Mesodermal cell (in vitro differentiated cells): ENCODE results near the gene SDK1.
"Not testable (repeated sequence)": the region's sequence is repeated elsewhere in the genome, so short reads cannot be mapped to it uniquely, and the experiment has no call there.

Experiments
- H3K27ac ChIP-seq: 2 replicates; pipeline ENCODE4 v1.7.0; 2013; ENCODE audit warnings: mild to moderate bottlenecking, low read depth, low read length, moderate library complexity; ENCODE audit not compliant: severe bottlenecking
- H3K36me3 ChIP-seq: 2 replicates; pipeline ENCODE4 v1.7.1; 2013; ENCODE audit warnings: mild to moderate bottlenecking, low read length, moderate library complexity; ENCODE audit not compliant: control insufficient read depth, insufficient read depth
- H3K4me1 ChIP-seq: one replicate; pipeline ENCODE4 v1.7.1; 2013; ENCODE audit warnings: mild to moderate bottlenecking, low read length; ENCODE audit not compliant: insufficient read depth, control insufficient read depth, poor library complexity, severe bottlenecking
- H3K4me3 ChIP-seq: 2 replicates; pipeline ENCODE4 v1.7.0; 2013; ENCODE audit warnings: low read length, control low read depth, mild to moderate bottlenecking; ENCODE audit not compliant: insufficient read depth, poor library complexity, severe bottlenecking; ENCODE audit errors: extremely low read depth
- H3K9me3 ChIP-seq: 2 replicates; pipeline ENCODE4 v1.7.1; 2013; ENCODE audit warnings: mild to moderate bottlenecking, low read length, moderate library complexity; ENCODE audit not compliant: control insufficient read depth
- WGBS, 2 experiments: methylation state at CpG; one replicate each; pipeline ENCODE4 v1.1.5; 2013; ENCODE audit warnings: missing lambda C conversion rate in 2 of 2; ENCODE audit not compliant: insufficient coverage in 2 of 2; 5-methylcytosine and 5-hydroxymethylcytosine counted together

SDK1 gene

GRCh38 chr7:3578399-3578798 lies 277.3 kb downstream of the SDK1 start:
- WGBS, 2 experiments, result 93 to 96% methylated on average over 4 to 6 of the region's 6 CpGs
- Histone ChIP-seq H3K4me1 (no peaks in the 10 kb centered on the region), H3K36me3 (no peaks in the 10 kb centered on the region), H3K9me3 (peaks cover 26% of the 10 kb centered on the region), H3K27ac (no peak overlapping the region), H3K4me3 (no peak overlapping the region)

- Histone ChIP-seq H3K36me3 (no peaks in the 10 kb centered on the region), H3K4me1 (no peaks in the 10 kb centered on the region), H3K9me3 (peaks cover 26% of the 10 kb centered on the region), H3K27ac (no peak overlapping the region), H3K4me3 (no peak overlapping the region)
- 86 to 100% methylated on average over 1 of the region's 1 CpG for WGBS, 2 experiments
Measured at GRCh38 chr7:3579638-3580219, 278.7 kb downstream of the SDK1 start.

GRCh38 chr7:3582145-3582544 lies 281.1 kb downstream of the SDK1 start:
- H3K4me1 ChIP-seq, H3K27ac ChIP-seq, H3K4me3 ChIP-seq, H3K36me3 ChIP-seq: not testable (repeated sequence)
- peaks cover 20% of the 10 kb centered on the region for H3K9me3 ChIP-seq

- H3K27ac ChIP-seq, result no peak overlapping the region
- 57 to 65% methylated on average over 4 of the region's 4 CpGs for WGBS, 2 experiments
Measured at GRCh38 chr7:3585826-3586225, 284.8 kb downstream of the SDK1 start.

GRCh38 chr7:3588341-3588740 lies 287.3 kb downstream of the SDK1 start:
- no peaks in the 10 kb centered on the region for H3K9me3 ChIP-seq
- peaks cover 10% of the 10 kb centered on the region for H3K4me1 ChIP-seq
- no peak overlapping the region for H3K4me3 ChIP-seq
- no peaks in the 10 kb centered on the region for H3K36me3 ChIP-seq
- H3K27ac ChIP-seq, result no peak overlapping the region
- WGBS, 2 experiments, result 86 to 100% methylated on average over 3 of the region's 3 CpGs

More at GRCh38 chr7:3585826-3586225, 284.8 kb downstream of the SDK1 start:
- Histone ChIP-seq H3K4me1 (no peaks in the 10 kb centered on the region), H3K9me3 (no peaks in the 10 kb centered on the region), H3K4me3 (no peak overlapping the region), H3K36me3 (no peaks in the 10 kb centered on the region)

- Histone ChIP-seq H3K4me3 (no peak overlapping the region), H3K27ac (no peak overlapping the region), H3K4me1 (peaks cover 10% of the 10 kb centered on the region), H3K36me3 (no peaks in the 10 kb centered on the region), H3K9me3 (no peaks in the 10 kb centered on the region)
- WGBS, 2 experiments, result no CpG with 5 or more reads among the region's 2 CpGs
Measured at GRCh38 chr7:3589752-3590151, 288.7 kb downstream of the SDK1 start.

GRCh38 chr7:3591219-3591618 lies 290.2 kb downstream of the SDK1 start:
- Histone ChIP-seq H3K27ac (no peak overlapping the region), H3K9me3 (no peaks in the 10 kb centered on the region), H3K4me3 (no peak overlapping the region), H3K36me3 (no peaks in the 10 kb centered on the region), H3K4me1 (peaks cover 10% of the 10 kb centered on the region)
- 76% methylated on average over 4 of the region's 4 CpGs; no CpG with 5 or more reads in 1 of the 2 experiments for WGBS, 2 experiments

GRCh38 chr7:3591944-3592343 lies 290.9 kb downstream of the SDK1 start:
- Histone ChIP-seq H3K4me3 (no peak overlapping the region), H3K27ac (peak overlapping the region; percentile 4)

GRCh38 chr7:3592401-3593134 lies 291.5 kb downstream of the SDK1 start:
- Histone ChIP-seq H3K4me3 (no peak overlapping the region), H3K9me3 (no peaks in the 10 kb centered on the region), H3K27ac (peak overlapping the region; percentile 4), H3K4me1 (peaks cover 10% of the 10 kb centered on the region), H3K36me3 (no peaks in the 10 kb centered on the region)
- WGBS, 2 experiments, result 77 to 93% methylated on average over 6 to 8 of the region's 11 CpGs

More at GRCh38 chr7:3591944-3592343, 290.9 kb downstream of the SDK1 start:
- 67% methylated on average over 1 of the region's 4 CpGs; no CpG with 5 or more reads in 1 of the 2 experiments for WGBS, 2 experiments
- no peaks in the 10 kb centered on the region for H3K9me3 ChIP-seq
- H3K36me3 ChIP-seq, result no peaks in the 10 kb centered on the region
- H3K4me1 ChIP-seq, result peaks cover 10% of the 10 kb centered on the region

- Histone ChIP-seq H3K9me3 (no peaks in the 10 kb centered on the region), H3K4me3 (no peak overlapping the region), H3K4me1 (peaks cover 10% of the 10 kb centered on the region), H3K27ac (no peak overlapping the region), H3K36me3 (no peaks in the 10 kb centered on the region)
- WGBS, 2 experiments, result 100% methylated on average over 2 of the region's 4 CpGs
Measured at GRCh38 chr7:3594901-3595300, 293.8 kb downstream of the SDK1 start.

- 85% methylated on average over 3 of the region's 7 CpGs; no CpG with 5 or more reads in 1 of the 2 experiments for WGBS, 2 experiments
Measured at GRCh38 chr7:3598854-3599253, 297.8 kb downstream of the SDK1 start.

More at GRCh38 chr7:3598854-3599253, 297.8 kb downstream of the SDK1 start:
- Histone ChIP-seq H3K9me3 (no peaks in the 10 kb centered on the region), H3K36me3 (no peaks in the 10 kb centered on the region), H3K27ac (no peak overlapping the region), H3K4me3 (no peak overlapping the region), H3K4me1 (no peaks in the 10 kb centered on the region)
